Spleen (tissue), 7 donors: ENCODE data around the gene CPXM2.

Source experiments
- CTCF ChIP-seq, 11 experiments: fragments of 200-600 bp in 7 of 11; fragments of 450-650 bp in 4 of 11; sonication (generic) in 4 of 11; IDR thresholded peaks in 8 of 11; conservative IDR thresholded peaks in 3 of 11; 1 replicate in 7 of 11; 2 replicates in 4 of 11; pipeline versions ENCODE4 v1.4.0 to v1.8.0; 2016 to 2021; ENCODE audit warnings: antibody characterized with exemption in 11 of 11, inconsistent platforms in 4 of 11, mild to moderate bottlenecking in 1 of 11
- POLR2A ChIP-seq, 3 donors: fragments of 450-650 bp; IDR thresholded peaks; one replicate each; pipeline ENCODE4 v1.5.1; 2017; ENCODE audit warnings: antibody characterized with exemption in 3 of 3, mild to moderate bottlenecking in 1 of 3
- POLR2AphosphoS5 ChIP-seq, 3 donors: sonication (generic); formaldehyde crosslinking; IDR thresholded peaks; one replicate each; pipeline ENCODE4 v1.5.1; 2017; ENCODE audit warnings: antibody characterized with exemption in 3 of 3
- donor health status: DM: no; HTN: no; CAD: no; lungs with moderate emphysema.
- donor health status: DM: no; HTN: no; CAD: no.
- donor health status: DM: no; HTN: no; CAD: no.

- no peak for TF ChIP-seq CTCF (IDR thresholded peaks at IDR 0.05 in 8 of 11, conservative IDR thresholded peaks at IDR 0.05 in 3 of 11)
- TF ChIP-seq POLR2A (IDR thresholded peaks at IDR 0.05), result no peak
- TF ChIP-seq POLR2AphosphoS5 (IDR thresholded peaks at IDR 0.05), result no peak
Measured at GRCh38 chr10:123862421-123863182, 29.0 kb downstream of the CPXM2 start.
